Esophagus mucosa (tissue), 1 donor: ENCODE data around the gene GRPEL2. TPM values are rescaled to one million over a fixed set of nuclear protein-coding genes. Genes with fewer than 3 reads are reported as not detected.
"Not testable (repeated sequence)": the region's sequence is repeated elsewhere in the genome, so short reads cannot be mapped to it uniquely, and the experiment has no call there.

Experiments
- ATAC-seq: fragments of 200-7000 bp; cut with Tn5 transposase; one replicate; pipeline ENCODE4 v1.9.1; 2020
- total RNA-seq: library from RNA; stranded (reverse); gene quantifications from one replicate; pipeline ENCODE4 v1.2.4, GENCODE V29; 2023
- donor health status: DM: yes; HTN: yes; CAD: no.

Gene GRPEL2
- total RNA-seq, 1 donor from 2014 or later = 49.6 TPM

- not testable (repeated sequence) for ATAC-seq
These were observed 53.5 kb downstream of the GRPEL2 start for GRCh38 chr5:149398747-149399266.

- ATAC-seq = no peak
These were observed 54.5 kb downstream of the GRPEL2 start for GRCh38 chr5:149399775-149400174.

- ATAC-seq = peak; percentile 66
These were observed 55.0 kb downstream of the GRPEL2 start for GRCh38 chr5:149400304-149400703.

- no peak for ATAC-seq
These were observed 55.8 kb downstream of the GRPEL2 start for GRCh38 chr5:149401051-149401450.

GRCh38 chr5:149402291-149402690 is 57.0 kb downstream of the GRPEL2 start:
- ATAC-seq = no peak

Other genes starting within 250 kb of the GRPEL2 start
- 22.4 TPM for gene ABLIM3, start 204.0 kb upstream of the GRPEL2 start, total RNA-seq
- 3.0 TPM for gene AFAP1L1, start 73.6 kb upstream of the GRPEL2 start, total RNA-seq
- gene PCYOX1L, start 12.5 kb downstream of the GRPEL2 start, total RNA-seq = 6.5 TPM
- 0.28 TPM for gene IL17B, start 33.8 kb downstream of the GRPEL2 start, total RNA-seq
- gene CSNK1A1, start 205.9 kb downstream of the GRPEL2 start, total RNA-seq = 404 TPM
- gene ARHGEF37, start 236.0 kb downstream of the GRPEL2 start, total RNA-seq = 23.6 TPM